Smooth muscle cell (in vitro differentiated cells): ENCODE results near the gene ATP1A3. TPM values are rescaled to one million over a fixed set of nuclear protein-coding genes. Genes with fewer than 3 reads are reported as not detected.

Source experiments
- DNase-seq: peaks from one replicate; lab custom pipeline; 2025; ENCODE audit not compliant: unreplicated experiment; lab: John Stamatoyannopoulos, UW
- H2AFZ ChIP-seq: fragments of 200-600 bp; sonication (generic); 2 replicates; pipeline ENCODE4 v1.6.0; 2016; ENCODE audit warnings: antibody characterized with exemption, low read depth, mild to moderate bottlenecking
- H3F3A ChIP-seq: fragments of 200-600 bp; sonication (generic); 2 replicates; pipeline ENCODE4 v1.6.0; 2017; ENCODE audit warnings: antibody characterized with exemption, low read depth
- H3K27ac ChIP-seq: fragments of 200-600 bp; sonication (generic); 2 replicates; pipeline ENCODE4 v1.5.1; 2016; ENCODE audit warnings: low read depth, mild to moderate bottlenecking
- H3K27me3 ChIP-seq: fragments of 200-600 bp; sonication (generic); 2 replicates; pipeline ENCODE4 v1.6.1; 2016; ENCODE audit warnings: low read depth, mild to moderate bottlenecking
- H3K36me3 ChIP-seq: fragments of 200-600 bp; sonication (generic); 2 replicates; pipeline ENCODE4 v1.5.1; 2016; ENCODE audit warnings: low read depth
- H3K4me1 ChIP-seq: fragments of 200-600 bp; sonication (generic); 2 replicates; pipeline ENCODE4 v1.5.1; 2016; ENCODE audit warnings: low read depth
- H3K4me2 ChIP-seq: fragments of 200-600 bp; sonication (generic); 2 replicates; pipeline ENCODE4 v1.6.0; 2016; ENCODE audit warnings: mild to moderate bottlenecking
- H3K4me3 ChIP-seq: fragments of 200-600 bp; sonication (generic); 2 replicates; pipeline ENCODE4 v1.5.1; 2016; ENCODE audit warnings: mild to moderate bottlenecking
- H3K79me2 ChIP-seq: fragments of 200-600 bp; sonication (generic); 2 replicates; pipeline ENCODE4 v1.6.0; 2016; ENCODE audit warnings: low read depth, mild to moderate bottlenecking
- H3K9ac ChIP-seq: fragments of 200-600 bp; sonication (generic); 2 replicates; pipeline ENCODE4 v1.6.0; 2016; ENCODE audit warnings: low read depth
- H3K9me3 ChIP-seq: fragments of 200-600 bp; sonication (generic); replicated peaks from 2 replicates; pipeline ENCODE4 v1.5.1; 2016; ENCODE audit warnings: low read depth
- H4K20me1 ChIP-seq: fragments of 200-600 bp; sonication (generic); 2 replicates; pipeline ENCODE4 v1.6.0; 2016; ENCODE audit warnings: low read depth
- WGBS: methylation state at CpG from one replicate; pipeline ENCODE4 v1.1.7; 2016; ENCODE audit warnings: low lambda C conversion rate; 5-methylcytosine and 5-hydroxymethylcytosine counted together
- polyA plus RNA-seq: library from polyadenylated mRNA; unstranded; fragments of >200 nt; fragmentation: Nextera tagmentation; extraction: Ambion mirVana; gene quantifications from 2 replicates; pipeline ENCODE4 v1.2.1, GENCODE V29; 2016
- total RNA-seq: library from RNA; depleted of rRNA; stranded (reverse); fragments of >200 nt; gene quantifications from 2 replicates; pipeline ENCODE4 v1.2.3, GENCODE V29; 2014
- TF ChIP-seq, protein P1 (sequence below): fragments of 200-600 bp; sonication (generic); IDR thresholded peaks from 2 replicates; pipeline ENCODE4 v1.5.1; 2017; ENCODE audit warnings: borderline replicate concordance, mild to moderate bottlenecking, antibody characterized with exemption; ENCODE audit not compliant: insufficient read depth, poor library complexity, severe bottlenecking

Gene ATP1A3
- total and polyA plus RNA-seq, 2 experiments from 2014 or later = not detected

DNA sequence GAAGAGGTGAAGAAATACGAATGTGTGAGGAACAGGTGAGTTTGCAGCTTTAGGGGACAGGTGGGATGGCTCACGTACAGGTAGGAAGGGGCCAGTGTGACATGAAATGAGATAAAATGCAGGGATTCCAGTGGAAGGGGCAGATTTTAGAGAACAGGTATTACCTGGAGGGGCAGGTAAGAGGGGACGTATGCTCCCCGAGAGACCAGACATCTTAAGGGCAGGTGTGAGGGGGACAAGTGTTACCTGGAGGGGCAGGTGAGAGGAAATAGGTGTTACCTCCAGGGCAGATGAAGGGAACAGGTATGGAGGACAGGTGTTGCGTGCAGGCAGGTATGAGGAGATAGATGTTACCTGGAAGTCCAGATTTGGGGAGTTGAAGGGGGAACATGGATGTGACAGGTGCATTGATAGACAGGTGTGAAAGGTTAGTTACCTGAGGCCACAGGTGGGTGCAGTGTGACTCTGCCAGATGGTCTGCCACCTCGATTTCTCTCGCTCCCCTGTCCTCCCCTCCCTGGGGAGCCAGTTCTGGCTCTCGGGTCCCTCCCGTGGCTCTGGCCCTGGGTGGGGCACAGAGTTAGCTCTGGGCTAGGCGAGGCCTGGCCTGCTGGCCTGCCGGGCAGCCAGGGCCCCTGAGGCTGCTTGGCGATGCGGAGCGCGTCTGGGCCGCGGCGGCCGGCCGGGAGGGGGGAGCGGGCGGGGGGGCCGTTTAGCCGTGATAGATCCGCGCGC lies 67.8 kb downstream of the ATP1A3 start:
- Histone ChIP-seq H3K27ac (no peak overlapping the region), H4K20me1 (peaks cover 5% of the 10 kb centered on the region), H3F3A (no peaks in the 10 kb centered on the region), H3K27me3 (peaks cover 94% of the 10 kb centered on the region), H3K4me1 (no peaks in the 10 kb centered on the region), H3K9me3 (no peaks in the 10 kb centered on the region), H3K9ac (no peak overlapping the region), H3K79me2 (no peaks in the 10 kb centered on the region), H2AFZ (no peak overlapping the region), H3K4me2 (no peak overlapping the region), H3K4me3 (no peak overlapping the region), H3K36me3 (no peaks in the 10 kb centered on the region)
- DNase-seq = no peak
- 48% methylated on average over 13 of the region's 27 CpGs for WGBS
- TF ChIP-seq, protein P1, sequence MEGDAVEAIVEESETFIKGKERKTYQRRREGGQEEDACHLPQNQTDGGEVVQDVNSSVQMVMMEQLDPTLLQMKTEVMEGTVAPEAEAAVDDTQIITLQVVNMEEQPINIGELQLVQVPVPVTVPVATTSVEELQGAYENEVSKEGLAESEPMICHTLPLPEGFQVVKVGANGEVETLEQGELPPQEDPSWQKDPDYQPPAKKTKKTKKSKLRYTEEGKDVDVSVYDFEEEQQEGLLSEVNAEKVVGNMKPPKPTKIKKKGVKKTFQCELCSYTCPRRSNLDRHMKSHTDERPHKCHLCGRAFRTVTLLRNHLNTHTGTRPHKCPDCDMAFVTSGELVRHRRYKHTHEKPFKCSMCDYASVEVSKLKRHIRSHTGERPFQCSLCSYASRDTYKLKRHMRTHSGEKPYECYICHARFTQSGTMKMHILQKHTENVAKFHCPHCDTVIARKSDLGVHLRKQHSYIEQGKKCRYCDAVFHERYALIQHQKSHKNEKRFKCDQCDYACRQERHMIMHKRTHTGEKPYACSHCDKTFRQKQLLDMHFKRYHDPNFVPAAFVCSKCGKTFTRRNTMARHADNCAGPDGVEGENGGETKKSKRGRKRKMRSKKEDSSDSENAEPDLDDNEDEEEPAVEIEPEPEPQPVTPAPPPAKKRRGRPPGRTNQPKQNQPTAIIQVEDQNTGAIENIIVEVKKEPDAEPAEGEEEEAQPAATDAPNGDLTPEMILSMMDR = no peak

DNA sequence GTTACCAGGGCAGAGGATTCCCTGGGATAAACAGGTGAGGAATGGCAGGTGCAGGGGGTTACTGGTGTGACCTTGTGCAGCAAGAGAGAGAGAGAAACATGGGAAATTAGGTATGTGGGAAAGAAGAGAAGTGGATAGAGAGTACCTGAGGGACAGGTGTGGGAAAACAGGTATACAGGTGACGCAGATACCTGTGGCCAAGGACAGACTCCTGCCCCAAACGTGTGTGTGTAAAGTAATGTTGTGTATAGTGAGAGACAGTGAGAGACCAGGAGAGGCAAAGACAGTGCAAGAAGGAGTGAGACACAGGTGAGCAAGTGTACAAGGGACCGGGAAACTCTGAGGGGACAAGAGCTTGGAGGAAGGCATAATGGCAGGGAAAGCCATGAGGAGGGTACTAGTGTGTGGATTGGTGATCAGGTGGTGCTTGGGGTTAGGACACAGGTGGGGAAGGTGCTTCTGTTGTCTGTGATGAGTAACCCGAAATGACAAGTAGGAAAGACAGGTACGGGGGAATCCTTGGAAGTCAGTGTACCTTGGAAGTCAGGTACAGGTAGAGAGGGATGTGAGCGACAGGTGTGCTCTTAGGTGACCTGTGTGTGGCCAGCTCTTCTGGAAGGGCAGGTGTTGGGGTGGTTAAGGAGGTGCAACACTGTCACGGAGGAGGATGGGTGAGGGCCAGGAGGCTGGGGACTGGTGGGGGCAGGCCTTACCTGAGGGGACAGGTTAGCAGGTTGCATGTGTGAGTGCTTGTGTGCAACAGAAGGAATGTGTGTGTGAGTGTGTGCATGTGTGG lies 68.6 kb downstream of the ATP1A3 start:
- Histone ChIP-seq H3F3A (no peaks in the 10 kb centered on the region), H2AFZ (no peak overlapping the region), H4K20me1 (peaks cover 3% of the 10 kb centered on the region), H3K9me3 (no peaks in the 10 kb centered on the region), H3K4me2 (no peak overlapping the region), H3K4me1 (no peaks in the 10 kb centered on the region), H3K79me2 (no peaks in the 10 kb centered on the region), H3K27me3 (peaks cover 94% of the 10 kb centered on the region), H3K36me3 (no peaks in the 10 kb centered on the region), H3K27ac (no peak overlapping the region), H3K4me3 (no peak overlapping the region), H3K9ac (no peak overlapping the region)
- DNase-seq = no peak
- 64% methylated on average over 7 of the region's 7 CpGs for WGBS
- TF ChIP-seq, protein P1 = no peak

DNA sequence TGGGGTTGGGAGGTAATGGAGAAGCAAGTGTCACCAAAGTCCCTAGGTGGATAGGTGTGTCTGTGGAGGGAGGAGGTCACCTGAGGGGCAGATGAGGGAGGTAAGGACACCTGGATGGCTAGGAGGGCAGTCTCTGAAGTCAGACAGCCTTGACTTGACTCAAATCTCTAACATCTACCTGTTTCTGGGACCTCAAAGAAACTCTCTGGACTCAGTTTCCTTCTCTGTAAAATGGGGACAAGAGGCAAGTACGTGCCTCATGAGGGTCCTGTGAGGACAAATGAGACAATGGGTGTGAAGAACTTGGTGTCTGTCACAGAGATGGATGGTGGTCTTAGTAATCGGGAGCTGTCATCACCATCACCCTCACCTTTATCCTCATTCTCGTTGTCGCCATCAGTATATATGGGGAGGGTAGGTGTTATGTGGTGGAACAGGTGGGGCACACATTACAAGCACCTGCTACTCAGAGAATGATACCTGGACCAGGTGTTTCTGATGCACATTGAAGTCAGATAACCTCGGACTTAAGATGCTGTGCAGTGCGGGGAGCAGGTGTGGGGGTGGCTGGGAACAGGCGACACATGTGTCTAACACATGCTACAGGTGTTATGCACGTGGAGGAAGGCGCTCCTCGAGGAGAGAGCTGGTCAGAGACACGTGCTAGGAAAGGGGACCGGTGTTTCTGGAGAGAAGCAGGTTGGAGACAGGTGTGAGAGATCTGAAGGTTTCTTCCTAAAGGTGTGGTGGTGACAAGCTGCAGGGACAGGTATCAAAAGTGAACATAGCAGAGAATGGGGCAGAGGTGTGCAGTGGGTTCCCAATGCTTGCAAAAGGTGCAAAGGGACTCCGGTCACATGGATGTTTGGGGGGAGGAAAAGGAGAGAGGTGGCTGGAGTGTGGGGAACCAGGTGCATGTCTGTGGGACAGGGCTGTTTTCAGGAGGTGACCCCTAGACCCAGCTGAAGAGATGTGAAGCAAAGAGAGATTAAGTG lies 69.6 kb downstream of the ATP1A3 start:
- TF ChIP-seq, protein P1 = no peak
- no peak overlapping the region for H3K4me3 ChIP-seq
- H3F3A ChIP-seq = no peaks in the 10 kb centered on the region
- no peaks in the 10 kb centered on the region for H3K79me2 ChIP-seq
- H3K27ac ChIP-seq = no peak overlapping the region
- H3K4me2 ChIP-seq = no peak overlapping the region
- DNase-seq = no peak
- H3K36me3 ChIP-seq = no peaks in the 10 kb centered on the region
- 59% methylated on average over 13 of the region's 13 CpGs for WGBS
- no peaks in the 10 kb centered on the region for H3K4me1 ChIP-seq
- no peaks in the 10 kb centered on the region for H3K9me3 ChIP-seq
- H3K9ac ChIP-seq = no peak overlapping the region
- H3K27me3 ChIP-seq = peaks cover 88% of the 10 kb centered on the region
- no peak overlapping the region for H2AFZ ChIP-seq
- no peaks in the 10 kb centered on the region for H4K20me1 ChIP-seq
